K562 (cell line): ENCODE results near the gene BIRC7. TPM values are rescaled to one million over a fixed set of nuclear protein-coding genes. Genes with fewer than 3 reads are reported as not detected.

ENCODE experiments used
- ATF4 ChIP-seq: fragments of 450-650 bp; formaldehyde crosslinking; IDR thresholded peaks from 2 replicates; pipeline ENCODE4 v1.4.0; 2022; ENCODE audit warnings: mild to moderate bottlenecking, moderate library complexity
- CBX1 ChIP-seq: sonication (generic); IDR thresholded peaks from 2 replicates; pipeline ENCODE4 v1.6.1; 2016; ENCODE audit warnings: antibody characterized with exemption, low read depth, mild to moderate bottlenecking
- DPF2 ChIP-seq: fragments of 450-650 bp; IDR thresholded peaks from 2 replicates; pipeline ENCODE4 v1.6.1; 2016
- GABPB1 ChIP-seq: sonication (generic); formaldehyde crosslinking; IDR thresholded peaks from 2 replicates; pipeline ENCODE4 v1.8.0; 2022; ENCODE audit warnings: mild to moderate bottlenecking, missing genetic modification reagents
- RBBP5 ChIP-seq: fragments of 200-600 bp; sonication (generic); IDR thresholded peaks from 2 replicates; pipeline ENCODE4 v1.6.1; 2012; ENCODE audit warnings: borderline replicate concordance, mild to moderate bottlenecking, low read length, control low read depth, inconsistent platforms; ENCODE audit not compliant: insufficient read depth, poor library complexity, severe bottlenecking
- REST ChIP-seq, 2 experiments: fragments of 450-650 bp; formaldehyde crosslinking in 1 of 2; IDR thresholded peaks; 2 replicates each; pipeline versions ENCODE4 v1.4.0 to v1.6.1; 2014 to 2020; ENCODE audit warnings: mild to moderate bottlenecking in 2 of 2, borderline replicate concordance in 1 of 2, low read depth in 1 of 2
- SAP30 ChIP-seq: fragments of 200-600 bp; sonication (generic); IDR thresholded peaks from 2 replicates; pipeline ENCODE4 v1.6.1; 2012; ENCODE audit warnings: borderline replicate concordance, low read depth, mild to moderate bottlenecking, moderate library complexity, low read length, control low read depth, inconsistent platforms; ENCODE audit not compliant: insufficient read depth, poor library complexity, severe bottlenecking
- TAF7 ChIP-seq: fragments of 450-650 bp; IDR thresholded peaks from 2 replicates; pipeline ENCODE4 v1.6.1; 2016; ENCODE audit warnings: missing genetic modification characterization, missing compliant biosample characterization
- ZBTB11 ChIP-seq, 3 experiments: fragments of 200-800 bp in 1 of 3; fragments of 250-450 bp in 1 of 3; fragments of 450-650 bp in 1 of 3; sonication (Bioruptor Pico) in 1 of 3; sonication (Bioruptor generic) in 1 of 3; formaldehyde crosslinking in 1 of 3; IDR thresholded peaks; 2 replicates each; pipeline versions ENCODE4 v1.6.1 to v1.8.0; 2016 to 2022; ENCODE audit warnings: mild to moderate bottlenecking in 2 of 3, missing genetic modification characterization in 2 of 3, missing compliant biosample characterization in 1 of 3, moderate library complexity in 1 of 3
- ZNF764 ChIP-seq: fragments of 250-450 bp; sonication (Bioruptor Pico); IDR thresholded peaks from 2 replicates; pipeline ENCODE4 v1.4.0; 2020; ENCODE audit warnings: low read depth, mild to moderate bottlenecking, moderate library complexity
- polyA plus RNA-seq, 8 experiments: library from polyadenylated mRNA; depleted of rRNA in 4 of 8; stranded (reverse) in 5 of 8; unstranded in 3 of 8; fragments of >200 nt; fragmentation: Nextera tagmentation in 2 of 8; fragmentation: Illumina TruSeq in 1 of 8; extraction: Ambion mirVana in 2 of 8; extraction: Trizol in 1 of 8; gene quantifications; 2 replicates each; pipeline versions ENCODE4 v1.2.1 to v1.2.3, GENCODE V29; 2011 to 2014; ENCODE audit warnings: inconsistent platforms in 1 of 8, missing spikeins in 1 of 8
- total RNA-seq, 7 experiments: library from RNA; depleted of rRNA in 6 of 7; stranded (reverse); fragments of >200 nt in 6 of 7; fragmentation: Illumina TruSeq in 2 of 7; extraction: Trizol in 2 of 7; gene quantifications; 2 replicates each; pipeline versions ENCODE4 v1.2.1 to v1.2.3, GENCODE V29; 2011 to 2021; ENCODE audit warnings: low replicate concordance in 1 of 7

BIRC7 gene
- total and polyA plus RNA-seq, 9 of the 15 experiments (the other 6 are each of a cell fraction or from before 2014, with no cell fraction given), result 0.14 to 0.19 (median 0.16) TPM; not detected in 5

GRCh38 chr20:63216041-63216848 lies 19.5 kb upstream of the BIRC7 start, which contains the start of gene YTHDF1 (continued):
- TF ChIP-seq GABPB1, result peak; percentile 58; the same call in 1 of the 2 replicates
- TF ChIP-seq ATF4, result peak; percentile 16; the same call in 1 of the 2 replicates
- TF ChIP-seq RBBP5, result peak; percentile 72
- TF ChIP-seq TAF7 (tag), result no peak
- TF ChIP-seq REST (IDR thresholded peaks at IDR 0.05; ENCODE audit: borderline replicate concordance), result peak; percentile 87
- peak; percentile 53; the same call in 1 of the 2 replicates for TF ChIP-seq REST (CRISPR knock-in tag; IDR thresholded peaks at IDR 0.05; ENCODE audit: low read depth)
- peak; percentile 60 for TF ChIP-seq SAP30
- no peak for TF ChIP-seq ZNF764 (CRISPR knock-in tag)
- TF ChIP-seq CBX1, result peak; percentile 77; the same call in 1 of the 2 replicates
- TF ChIP-seq ZBTB11 (CRISPR knock-in tag; IDR thresholded peaks at IDR 0.05), result no peak
- peak; percentile 29; the same call in 1 of the 2 replicates for TF ChIP-seq DPF2
